ENCODE data around the gene TRIM14.
A peak's percentile ranks its signal among the peaks of the same experiment; 100 is the strongest.
"Not testable (repeated sequence)": the region's sequence is repeated elsewhere in the genome, so short reads cannot be mapped to it uniquely, and the experiment has no call there.

The TRIM14 gene

GRCh38 chr9:98108531-98109031, 10.4 kb downstream of the TRIM14 start:
- no peak for DNase-seq (ENCODE audit: low read depth in 2 of 2)

GRCh38 chr9:98107926-98108325, 11.1 kb downstream of the TRIM14 start:
- DNase-seq (ENCODE audit: low read depth in 2 of 2) = no peak

- DNase-seq (ENCODE audit: low read depth in 2 of 2) = no peak
Observed at GRCh38 chr9:98105006-98105405, 14.0 kb downstream of the TRIM14 start.

DNA sequence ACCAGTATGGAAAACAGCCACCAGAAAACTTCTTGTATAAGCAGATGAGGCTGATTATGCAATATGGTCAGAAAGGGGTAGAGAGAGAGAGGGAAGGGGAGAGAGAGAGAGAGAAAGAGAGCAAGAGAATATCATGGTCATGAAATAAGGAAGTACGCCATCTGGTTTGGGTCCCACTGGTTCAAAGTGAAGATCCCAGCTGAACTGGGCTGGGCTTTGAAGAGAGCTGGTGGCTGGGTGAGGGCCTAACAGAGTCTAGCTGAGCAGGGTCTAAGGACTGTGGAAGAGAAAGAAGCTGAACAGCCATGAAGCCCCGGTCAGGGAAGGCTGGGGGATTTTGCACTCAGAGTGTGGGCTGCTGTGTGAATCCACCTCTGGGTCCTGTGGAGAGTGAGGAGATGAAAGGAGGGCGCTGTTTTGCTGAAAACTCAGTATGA, 14.6 kb downstream of the TRIM14 start:
- DNase-seq (ENCODE audit: low read depth in 2 of 2) = no peak

GRCh38 chr9:98101868-98102273, 17.2 kb downstream of the TRIM14 start:
- DNase-seq (ENCODE audit: low read depth in 2 of 2) = no peak

- no peak for DNase-seq (ENCODE audit: low read depth in 2 of 2)
Observed at GRCh38 chr9:98101416-98101815, 17.6 kb downstream of the TRIM14 start.

DNA sequence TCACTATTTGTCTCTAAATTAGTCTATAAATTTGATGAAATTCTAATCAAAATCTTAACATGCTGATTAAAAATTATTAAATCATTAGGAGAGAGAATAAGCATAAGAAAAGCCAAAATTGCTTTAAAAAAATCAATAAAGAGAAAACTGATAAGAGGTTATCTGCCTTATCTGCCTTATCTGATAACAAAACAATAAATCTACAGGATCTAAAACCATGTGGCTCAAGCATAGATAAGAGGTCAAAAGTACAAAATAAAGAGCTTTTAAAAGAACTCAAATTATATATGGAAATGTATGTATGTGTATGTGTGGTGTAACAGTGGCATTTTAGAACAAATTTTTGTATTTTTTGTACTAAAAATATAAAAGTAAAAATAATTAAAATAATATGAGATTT, 18.6 kb downstream of the TRIM14 start:
- no peak for DNase-seq (ENCODE audit: low read depth in 2 of 2)

DNA sequence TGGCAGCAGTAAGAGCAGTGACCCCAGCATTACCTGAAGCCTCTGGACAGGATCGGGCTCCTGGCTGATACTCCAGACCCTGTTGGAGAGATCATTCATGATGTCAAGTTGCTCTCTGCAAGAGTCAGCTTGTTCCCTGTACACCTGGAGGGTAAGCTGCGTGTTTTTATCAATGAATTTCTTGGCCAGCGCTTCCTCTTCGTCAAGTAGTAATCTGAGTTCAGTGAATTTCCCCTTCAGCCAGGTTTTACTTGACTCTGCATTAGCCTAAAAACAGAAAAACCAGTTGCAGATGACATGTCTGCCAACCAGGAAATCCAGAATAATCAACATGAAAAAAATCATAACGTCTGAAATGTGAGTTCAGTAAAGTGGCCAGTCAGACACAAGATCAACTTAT, 19.1 kb downstream of the TRIM14 start:
- no peak for DNase-seq (ENCODE audit: low read depth in 2 of 2)

GRCh38 chr9:98099346-98099745, 19.7 kb downstream of the TRIM14 start:
- DNase-seq (ENCODE audit: low read depth in 2 of 2) = no peak

- no peak for DNase-seq (ENCODE audit: low read depth in 2 of 2)
Observed at GRCh38 chr9:98097836-98098235, 21.2 kb downstream of the TRIM14 start.

- DNase-seq (ENCODE audit: low read depth in 2 of 2) = no peak
Observed at GRCh38 chr9:98096091-98096490, 22.9 kb downstream of the TRIM14 start.

DNA sequence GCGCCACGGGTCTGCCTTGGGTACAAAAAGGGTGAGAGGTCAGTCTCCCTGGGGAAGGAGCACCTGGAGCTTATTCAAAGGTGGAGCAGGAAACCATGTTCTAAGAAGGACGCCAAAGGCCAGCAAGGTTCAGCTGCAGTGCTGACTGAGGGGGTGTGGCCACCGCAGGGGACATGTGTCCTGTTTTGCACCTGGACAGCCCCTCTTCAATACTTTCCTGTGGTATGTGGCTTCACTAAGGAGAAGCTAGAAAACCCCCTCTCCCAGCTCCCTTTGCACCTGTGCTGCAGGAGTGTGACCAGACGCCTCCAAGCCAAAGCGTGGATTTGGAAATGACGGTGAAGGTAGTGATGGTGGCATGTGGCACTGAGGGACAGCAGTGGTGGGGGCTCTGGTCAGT, 23.6 kb downstream of the TRIM14 start:
- no peak for DNase-seq (ENCODE audit: low read depth in 2 of 2)

GRCh38 chr9:98094851-98095250, 24.2 kb downstream of the TRIM14 start:
- no peak for DNase-seq (ENCODE audit: low read depth in 2 of 2)

- DNase-seq (ENCODE audit: low read depth in 2 of 2) = no peak
Observed at GRCh38 chr9:98094316-98094715, 24.7 kb downstream of the TRIM14 start.

DNA sequence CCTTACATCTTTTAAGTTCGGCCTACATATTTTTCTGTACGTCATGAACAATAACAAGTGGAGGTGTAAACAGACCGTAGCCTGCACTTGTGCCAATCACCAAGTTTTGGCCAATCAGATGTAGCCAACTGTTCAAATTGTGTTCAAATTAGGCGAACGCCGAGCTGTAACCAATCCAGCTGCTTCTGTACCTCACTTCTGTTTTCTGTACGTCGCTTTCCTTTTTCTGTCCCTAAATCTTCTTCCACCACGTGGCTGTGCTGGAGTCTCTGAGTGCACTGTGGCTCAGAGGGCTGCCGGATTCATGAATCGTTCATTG, 26.4 kb downstream of the TRIM14 start:
- no peak for DNase-seq (ENCODE audit: low read depth in 2 of 2)

DNA sequence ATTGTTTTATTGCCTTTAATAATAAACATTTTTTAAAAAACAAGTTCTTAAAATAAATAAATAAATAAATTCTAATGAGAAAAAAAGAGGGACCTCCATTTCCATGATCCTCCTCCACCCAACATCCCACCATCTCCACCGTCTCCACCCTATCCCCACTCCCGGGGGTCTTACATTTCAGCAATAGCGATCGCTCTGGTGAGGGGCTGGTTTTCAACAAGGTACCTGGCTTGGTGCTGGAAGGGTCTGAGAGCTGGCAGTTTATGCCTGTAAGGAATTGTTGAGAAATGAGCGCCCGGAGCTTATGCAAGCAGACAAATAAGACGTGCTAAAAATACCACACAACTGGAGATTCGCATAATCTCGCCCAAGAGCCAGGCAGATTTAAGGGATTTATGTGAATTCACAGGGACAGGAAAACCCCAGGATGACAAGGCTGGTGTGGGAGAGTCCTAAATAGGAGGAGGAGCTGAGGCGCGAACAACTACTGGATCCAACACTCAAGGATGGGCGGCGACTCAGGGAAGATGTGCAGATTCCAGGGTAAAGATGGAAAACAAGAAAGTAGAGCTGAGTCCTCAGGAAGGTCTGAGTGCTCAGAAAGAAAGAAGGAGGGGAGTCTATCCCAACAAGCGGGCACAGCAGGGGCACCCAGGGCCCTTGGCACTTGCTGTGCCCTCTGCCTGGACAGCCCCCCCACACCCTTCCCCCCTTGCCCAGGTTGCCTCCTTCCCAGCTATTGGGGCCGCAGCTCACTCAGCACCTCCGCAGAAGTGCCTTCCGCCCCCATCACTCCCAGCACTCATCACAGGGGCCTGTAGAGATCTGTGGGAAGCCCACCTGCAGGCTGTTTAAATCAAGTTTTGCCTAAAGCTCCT, 27.0 kb downstream of the TRIM14 start:
- DNase-seq (ENCODE audit: low read depth in 2 of 2) = no peak

DNA sequence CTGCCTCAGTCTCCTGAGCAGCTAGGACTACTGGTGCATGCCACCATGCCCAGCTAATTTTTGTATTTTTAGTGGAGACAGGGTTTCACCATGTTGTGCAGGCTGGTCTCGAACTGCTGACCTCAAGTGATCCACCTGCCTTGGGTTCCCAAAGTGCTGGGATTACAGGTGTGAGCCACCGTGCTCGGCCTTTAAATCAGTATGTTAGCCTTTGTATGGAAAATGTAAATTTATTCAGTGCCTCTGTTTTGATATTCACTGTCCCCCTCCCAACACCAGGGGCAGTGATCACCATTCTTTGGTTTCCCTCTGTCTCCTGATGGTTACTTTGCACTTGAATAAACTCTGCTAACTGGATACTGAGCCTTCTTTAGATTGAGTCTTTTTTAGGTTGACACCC, 28.3 kb downstream of the TRIM14 start:
- not testable (repeated sequence) for DNase-seq (ENCODE audit: low read depth in 2 of 2)

- peak; percentile 9 to 17 for DNase-seq (ENCODE audit: low read depth in 2 of 2)
Observed at GRCh38 chr9:98087420-98088354, 31.3 kb downstream of the TRIM14 start.

- no peak for DNase-seq (ENCODE audit: low read depth in 2 of 2)
Observed at GRCh38 chr9:98086461-98086860, 32.6 kb downstream of the TRIM14 start.

- DNase-seq (ENCODE audit: low read depth in 2 of 2) = no peak
Observed at GRCh38 chr9:98085944-98086343, 33.1 kb downstream of the TRIM14 start.

GRCh38 chr9:98085058-98085457, 34.0 kb downstream of the TRIM14 start:
- no peak for DNase-seq (ENCODE audit: low read depth in 2 of 2)

- no peak for DNase-seq (ENCODE audit: low read depth in 2 of 2)
Observed at GRCh38 chr9:98084396-98084795, 34.6 kb downstream of the TRIM14 start.

Measured in fibroblast of skin of left biceps (primary cell).